Mucosa of descending colon (tissue), 3 donors: ENCODE results near the gene HSP90B1. TPM values are rescaled to one million over a fixed set of nuclear protein-coding genes. Genes with fewer than 3 reads are reported as not detected.
A peak's percentile ranks its signal among the peaks of the same experiment; 100 is the strongest.

ENCODE experiments used
- ATAC-seq: fragments of 200-7000 bp; cut with Tn5 transposase; one replicate; pipeline ENCODE4 v1.9.1; 2020; ENCODE audit warnings: mild to moderate bottlenecking, moderate library complexity
- DNase-seq, 3 donors: peaks; one replicate each; pipeline ENCODE4 v3.0.0-alpha.2; 2020
- H3K36me3 ChIP-seq: fragments of 200-600 bp; one replicate; pipeline ENCODE4 v1.8.0; 2021; ENCODE audit warnings: low read depth, mild to moderate bottlenecking
- H3K4me1 ChIP-seq: fragments of 200-600 bp; one replicate; pipeline ENCODE4 v1.8.0; 2021; ENCODE audit warnings: low read depth, mild to moderate bottlenecking
- H3K4me3 ChIP-seq: fragments of 200-600 bp; one replicate; pipeline ENCODE4 v1.8.0; 2021; ENCODE audit warnings: mild to moderate bottlenecking
- H3K9me3 ChIP-seq: fragments of 200-600 bp; one replicate; pipeline ENCODE4 v1.8.0; 2021; ENCODE audit warnings: mild to moderate bottlenecking
- CTCF ChIP-seq: fragments of 200-600 bp; IDR thresholded peaks from one replicate; pipeline ENCODE4 v1.8.0; 2022; ENCODE audit warnings: antibody characterized with exemption, mild to moderate bottlenecking
- intact Hi-C, 2 donors: fragments of 100-400 bp; cut with DNase I in 1 of 2; cut with micrococcal nuclease in 1 of 2; formaldehyde crosslinking; loops; one replicate each; pipeline versions ENCODE4 v1.11.0 to v1.11.1; 2022; cut with DNase I, micrococcal nuclease
- total RNA-seq, 3 donors: library from RNA; stranded (reverse); fragmentation: NEBNext Ultra II Directional in 2 of 3; extraction: Animal tissue kit (Norgen Biotek cat#: 25700) in 2 of 3; gene quantifications; one replicate each; pipeline versions ENCODE4 v1.2.1 to v1.2.4, GENCODE V29; 2021 to 2023
- donor health status: DM: no; HTN: no; CAD: no; lungs with moderate emphysema.
- donor health status: DM: no; HTN: no; CAD: no.
- donor health status: DM: no; HTN: yes; CAD: no.

The HSP90B1 gene
- total RNA-seq, 3 donors from 2014 or later = 423 to 471 (median 461) TPM

GRCh38 chr12:103947871-103948555, 17.8 kb downstream of the HSP90B1 start:
- no peak for ATAC-seq

GRCh38 chr12:103948746-103949406, 18.7 kb downstream of the HSP90B1 start:
- Histone ChIP-seq H3K9me3 (no peaks in the 10 kb centered on the region), H3K36me3 (no peaks in the 10 kb centered on the region), H3K4me3 (no peak overlapping the region), H3K4me1 (no peaks in the 10 kb centered on the region)
- DNase-seq = no peak
- no peak for ATAC-seq
- TF ChIP-seq CTCF = no peak
- intact Hi-C loops = loop anchor here in 1 of 2 donors (10.0 kb wide), 1 partner anchor 156 kb away; no protein-coding TSS in a partner anchor

More at GRCh38 chr12:103947871-103948555, 17.8 kb downstream of the HSP90B1 start:
- H3K9me3 ChIP-seq = no peaks in the 10 kb centered on the region
- TF ChIP-seq CTCF = no peak
- no peak for DNase-seq
- no peaks in the 10 kb centered on the region for H3K36me3 ChIP-seq
- H3K4me3 ChIP-seq = no peak overlapping the region
- no peaks in the 10 kb centered on the region for H3K4me1 ChIP-seq
- intact Hi-C loops = loop anchor here in 1 of 2 donors (10.0 kb wide), 1 partner anchor 157 kb away; no protein-coding TSS in a partner anchor

- DNase-seq (no peak), ATAC-seq (no peak)
- Histone ChIP-seq H3K4me1 (peaks cover 10% of the 10 kb centered on the region), H3K4me3 (no peak overlapping the region), H3K36me3 (no peaks in the 10 kb centered on the region), H3K9me3 (no peaks in the 10 kb centered on the region)
- intact Hi-C loops = no loop called here
- TF ChIP-seq CTCF = no peak
These were observed 22.3 kb downstream of the HSP90B1 start for GRCh38 chr12:103952497-103952896.

- TF ChIP-seq CTCF = no peak
- peak overlapping the region; percentile 57 for H3K4me3 ChIP-seq
- H3K4me1 ChIP-seq = peaks cover 10% of the 10 kb centered on the region
- H3K36me3 ChIP-seq = no peaks in the 10 kb centered on the region
- no peak for DNase-seq
- no peaks in the 10 kb centered on the region for H3K9me3 ChIP-seq
- intact Hi-C loops = no loop called here
- peak; percentile 8 for ATAC-seq
These were observed 25.8 kb downstream of the HSP90B1 start for GRCh38 chr12:103955811-103956508.

- peaks cover 10% of the 10 kb centered on the region for H3K4me1 ChIP-seq
- intact Hi-C loops = no loop called here
- DNase-seq = no peak
- peak; percentile 61 for ATAC-seq
- H3K36me3 ChIP-seq = no peaks in the 10 kb centered on the region
- H3K4me3 ChIP-seq = peak overlapping the region; percentile 57
- no peaks in the 10 kb centered on the region for H3K9me3 ChIP-seq
- no peak for TF ChIP-seq CTCF
These were observed 26.4 kb downstream of the HSP90B1 start for GRCh38 chr12:103956509-103957027.
